Muscle of arm (tissue), 12 donors: ENCODE data around the gene IPO11. TPM values are rescaled to one million over a fixed set of nuclear protein-coding genes. Genes with fewer than 3 reads are reported as not detected.
A peak's percentile ranks its signal among the peaks of the same experiment; 100 is the strongest.
"Not testable (repeated sequence)": the region's sequence is repeated elsewhere in the genome, so short reads cannot be mapped to it uniquely, and the experiment has no call there.

ENCODE experiments used
- DNase-seq: peaks from one replicate; pipeline ENCODE4 v3.0.0-alpha.2; 2013
- polyA plus RNA-seq, 12 donors: library from polyadenylated mRNA; unstranded; fragments of 120-200 nt; gene quantifications; one replicate each; pipeline ENCODE4 v1.2.1, GENCODE V29; 2013; ENCODE audit not compliant: insufficient read length in 12 of 12

IPO11 gene
- polyA plus RNA-seq, 12 donors: 19.9 to 29.1 (median 25.9) TPM; not detected in 1

- no peak for DNase-seq
Measured at GRCh38 chr5:62564101-62564500, 151.5 kb downstream of the IPO11 start.

- not testable (repeated sequence) for DNase-seq
Measured at GRCh38 chr5:62565740-62566139, 153.2 kb downstream of the IPO11 start.

- DNase-seq: no peak
Measured at GRCh38 chr5:62568143-62568542, 155.6 kb downstream of the IPO11 start.

- DNase-seq: no peak
Measured at GRCh38 chr5:62568800-62569432, 156.4 kb downstream of the IPO11 start.

- DNase-seq: no peak
Measured at GRCh38 chr5:62569470-62569869, 156.9 kb downstream of the IPO11 start.

- DNase-seq: no peak
Measured at GRCh38 chr5:62572918-62573514, 160.5 kb downstream of the IPO11 start.

GRCh38 chr5:62574599-62574998 lies 162.0 kb downstream of the IPO11 start:
- no peak for DNase-seq

GRCh38 chr5:62575066-62575465 lies 162.5 kb downstream of the IPO11 start:
- DNase-seq: no peak

- no peak for DNase-seq
Measured at GRCh38 chr5:62575489-62575888, 162.9 kb downstream of the IPO11 start.

- DNase-seq: no peak
Measured at GRCh38 chr5:62576570-62577170, 164.1 kb downstream of the IPO11 start.

- DNase-seq: no peak
Measured at GRCh38 chr5:62577488-62577887, 164.9 kb downstream of the IPO11 start.

- peak; percentile 48 for DNase-seq
Measured at GRCh38 chr5:62578540-62578939, 166.0 kb downstream of the IPO11 start, which contains the start of gene LRRC70. LRRC70 (plus strand) TSS chr5:62578819; CDS start chr5:62579439, 620 bp downstream.

GRCh38 chr5:62579761-62580160 lies 167.2 kb downstream of the IPO11 start:
- no peak for DNase-seq

- DNase-seq: no peak
Measured at GRCh38 chr5:62581836-62582597, 169.5 kb downstream of the IPO11 start.

GRCh38 chr5:62584391-62584790 lies 171.8 kb downstream of the IPO11 start:
- DNase-seq: no peak

- no peak for DNase-seq
Measured at GRCh38 chr5:62585306-62585705, 172.7 kb downstream of the IPO11 start.

GRCh38 chr5:62585751-62586150 lies 173.2 kb downstream of the IPO11 start:
- no peak for DNase-seq

GRCh38 chr5:62587737-62588136 lies 175.2 kb downstream of the IPO11 start:
- DNase-seq: no peak

- no peak for DNase-seq
Measured at GRCh38 chr5:62588668-62589067, 176.1 kb downstream of the IPO11 start.

- DNase-seq: no peak
Measured at GRCh38 chr5:62589504-62589903, 176.9 kb downstream of the IPO11 start.

GRCh38 chr5:62590387-62590786 lies 177.8 kb downstream of the IPO11 start:
- no peak for DNase-seq

- no peak for DNase-seq
Measured at GRCh38 chr5:62592558-62592957, 180.0 kb downstream of the IPO11 start.

- DNase-seq: no peak
Measured at GRCh38 chr5:62593331-62593730, 180.8 kb downstream of the IPO11 start.
